Vagina (tissue), 2 donors: ENCODE data around the gene KRT71.

Experiments used
- POLR2A ChIP-seq, 2 donors: fragments of 450-650 bp; IDR thresholded peaks; one replicate each; pipeline ENCODE4 v1.6.1; 2017; ENCODE audit warnings: antibody characterized with exemption in 2 of 2, mild to moderate bottlenecking in 2 of 2, moderate library complexity in 2 of 2
- TF ChIP-seq, protein P1 (sequence below), 3 experiments: fragments of 450-650 bp in 2 of 3; fragments of 200-600 bp in 1 of 3; sonication (generic) in 1 of 3; IDR thresholded peaks; one replicate each; pipeline ENCODE4 v1.5.1; 2017 to 2019; ENCODE audit warnings: antibody characterized with exemption in 3 of 3, mild to moderate bottlenecking in 2 of 3, moderate library complexity in 2 of 3

DNA sequence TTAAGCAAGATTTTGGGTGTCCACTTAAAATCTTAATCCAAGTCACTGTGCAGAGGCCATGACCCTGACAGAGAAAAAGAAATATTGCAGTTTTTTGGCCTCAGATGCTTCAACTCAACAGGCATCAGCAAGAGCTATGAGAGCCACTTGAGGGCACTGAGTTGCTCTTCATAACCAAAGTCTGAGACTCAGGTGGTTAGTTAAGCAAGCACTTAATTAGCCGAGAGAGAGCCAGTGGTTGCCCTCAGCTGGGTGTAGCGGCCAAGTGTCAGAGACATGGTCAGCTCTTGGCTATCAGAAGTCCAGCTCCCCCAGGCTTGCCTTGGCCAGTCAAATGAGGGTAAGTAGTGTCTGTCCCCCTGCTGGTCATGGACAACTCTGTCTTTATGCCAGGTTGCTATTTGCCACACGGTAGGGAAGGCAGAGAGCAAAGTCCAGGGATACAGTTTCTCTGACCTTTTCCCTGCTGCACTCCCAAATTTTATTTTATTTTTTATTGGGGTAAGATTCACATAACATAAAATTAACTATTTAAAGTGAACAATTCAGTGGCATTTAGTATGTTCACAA is 9.0 kb upstream of the KRT71 start:
- TF ChIP-seq, protein P1, sequence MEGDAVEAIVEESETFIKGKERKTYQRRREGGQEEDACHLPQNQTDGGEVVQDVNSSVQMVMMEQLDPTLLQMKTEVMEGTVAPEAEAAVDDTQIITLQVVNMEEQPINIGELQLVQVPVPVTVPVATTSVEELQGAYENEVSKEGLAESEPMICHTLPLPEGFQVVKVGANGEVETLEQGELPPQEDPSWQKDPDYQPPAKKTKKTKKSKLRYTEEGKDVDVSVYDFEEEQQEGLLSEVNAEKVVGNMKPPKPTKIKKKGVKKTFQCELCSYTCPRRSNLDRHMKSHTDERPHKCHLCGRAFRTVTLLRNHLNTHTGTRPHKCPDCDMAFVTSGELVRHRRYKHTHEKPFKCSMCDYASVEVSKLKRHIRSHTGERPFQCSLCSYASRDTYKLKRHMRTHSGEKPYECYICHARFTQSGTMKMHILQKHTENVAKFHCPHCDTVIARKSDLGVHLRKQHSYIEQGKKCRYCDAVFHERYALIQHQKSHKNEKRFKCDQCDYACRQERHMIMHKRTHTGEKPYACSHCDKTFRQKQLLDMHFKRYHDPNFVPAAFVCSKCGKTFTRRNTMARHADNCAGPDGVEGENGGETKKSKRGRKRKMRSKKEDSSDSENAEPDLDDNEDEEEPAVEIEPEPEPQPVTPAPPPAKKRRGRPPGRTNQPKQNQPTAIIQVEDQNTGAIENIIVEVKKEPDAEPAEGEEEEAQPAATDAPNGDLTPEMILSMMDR (IDR thresholded peaks at IDR 0.05): no peak
- TF ChIP-seq POLR2A (IDR thresholded peaks at IDR 0.05): no peak
